SK-N-MC (cell line): Measurements from ENCODE around the gene IL7R.

Experiments used
- EZH2 ChIP-seq: fragments of 200-600 bp; sonication (generic); IDR thresholded peaks from one replicate; pipeline ENCODE4 v1.6.1; 2017; ENCODE audit warnings: antibody characterized with exemption
- POLR2AphosphoS5 ChIP-seq: IDR thresholded peaks from 2 replicates; pipeline ENCODE4 v1.6.1; 2012; ENCODE audit warnings: mild to moderate bottlenecking, low read depth, low read length, borderline replicate concordance

- TF ChIP-seq EZH2, result no peak
- TF ChIP-seq POLR2AphosphoS5, result no peak
Measured at GRCh38 chr5:35810601-35811000, 46.1 kb upstream of the IL7R start.
